ENCODE results near the gene SFTPD.
"Not testable (repeated sequence)": the region's sequence is repeated elsewhere in the genome, so short reads cannot be mapped to it uniquely, and the experiment has no call there.

SFTPD gene

GRCh38 chr10:79948976-79949722, at the start of gene SFTPD:
TSS of gene SFTPD (minus strand) at chr10:79949105. CDS start at chr10:79946659, 2,446 bp downstream.
- DNase-seq: no peak
- intact Hi-C loops (cut with DNase I): no loop called here

GRCh38 chr10:79995979-79996634, 47.2 kb upstream of the SFTPD start:
- no peak for DNase-seq
- intact Hi-C loops (cut with DNase I): no loop called here

- no peak for DNase-seq
- intact Hi-C loops (cut with DNase I): no loop called here
Measured at GRCh38 chr10:79994556-79994955, 45.7 kb upstream of the SFTPD start.

GRCh38 chr10:79988199-79988598, 39.3 kb upstream of the SFTPD start:
- DNase-seq: not testable (repeated sequence)

GRCh38 chr10:79986661-79987060, 37.8 kb upstream of the SFTPD start:
- intact Hi-C loops (cut with DNase I); DNase-seq: not testable (repeated sequence)

More at GRCh38 chr10:79988199-79988598, 39.3 kb upstream of the SFTPD start:
- intact Hi-C loops (cut with DNase I): not testable (repeated sequence)

GRCh38 chr10:79985481-79986072, 36.7 kb upstream of the SFTPD start:
- intact Hi-C loops (cut with DNase I): no loop called here
- DNase-seq: peak in 1 of 42 donors; percentile 16

GRCh38 chr10:79984851-79985250, 35.9 kb upstream of the SFTPD start:
- intact Hi-C loops (cut with DNase I): no loop called here
- peak in 38 of 42 donors; percentile 5 to 81 (median 48) for DNase-seq

GRCh38 chr10:79983286-79983909, 34.5 kb upstream of the SFTPD start:
- intact Hi-C loops (cut with DNase I): no loop called here
- no peak for DNase-seq

- DNase-seq: peak in 3 of 42 donors; percentile 10 to 30 (median 10)
- intact Hi-C loops (cut with DNase I): no loop called here
Measured at GRCh38 chr10:79982861-79983260, 34.0 kb upstream of the SFTPD start.

GRCh38 chr10:79982362-79982800, 33.5 kb upstream of the SFTPD start:
- intact Hi-C loops (cut with DNase I): no loop called here
- peak in 18 of 42 donors; percentile 13 to 58 (median 33) for DNase-seq

- intact Hi-C loops (cut with DNase I): no loop called here
- peak; percentile 28 to 85 (median 68) for DNase-seq
Measured at GRCh38 chr10:79981450-79982361, 32.8 kb upstream of the SFTPD start.

GRCh38 chr10:79980711-79981110, 31.8 kb upstream of the SFTPD start:
- intact Hi-C loops (cut with DNase I): no loop called here
- no peak for DNase-seq

- DNase-seq: peak in 2 of 42 donors; percentile 10 to 22
- intact Hi-C loops (cut with DNase I): no loop called here
Measured at GRCh38 chr10:79979976-79980687, 31.2 kb upstream of the SFTPD start.

GRCh38 chr10:79979310-79979975, 30.5 kb upstream of the SFTPD start:
- no peak for DNase-seq
- intact Hi-C loops (cut with DNase I): no loop called here

- intact Hi-C loops (cut with DNase I): no loop called here
- DNase-seq: no peak
Measured at GRCh38 chr10:79976999-79977398, 28.1 kb upstream of the SFTPD start.

- DNase-seq: no peak
- intact Hi-C loops (cut with DNase I): no loop called here
Measured at GRCh38 chr10:79970062-79970461, 21.2 kb upstream of the SFTPD start.

- no peak for DNase-seq
- intact Hi-C loops (cut with DNase I): no loop called here
Measured at GRCh38 chr10:79947787-79948424, 999 bp downstream of the SFTPD start.
